NT2/D1 (cell line): ENCODE results near the gene TRPV5.
"Not testable (repeated sequence)": the region's sequence is repeated elsewhere in the genome, so short reads cannot be mapped to it uniquely, and the experiment has no call there.

Experiments
- DNase-seq: peaks from one replicate; pipeline ENCODE4 v3.0.0-alpha.2; 2011; ENCODE audit warnings: low read depth, low spot score
- H3K27me3 ChIP-seq: 2 replicates; pipeline ENCODE4 v1.6.0; 2011; ENCODE audit warnings: mild to moderate bottlenecking; ENCODE audit not compliant: insufficient read length, insufficient read depth
- H3K36me3 ChIP-seq: 2 replicates; pipeline ENCODE4 v1.6.1; 2011; ENCODE audit warnings: mild to moderate bottlenecking, low read length, mixed read lengths; ENCODE audit not compliant: insufficient read depth, insufficient read length
- H3K4me1 ChIP-seq: 2 replicates; pipeline ENCODE4 v1.5.1; 2011; ENCODE audit not compliant: insufficient read depth, insufficient read length
- H3K4me3 ChIP-seq: 2 replicates; pipeline ENCODE4 v1.5.1; 2011; ENCODE audit warnings: low read depth; ENCODE audit not compliant: insufficient read length
- H3K9ac ChIP-seq: 2 replicates; pipeline ENCODE4 v1.6.0; 2011; ENCODE audit warnings: low read depth; ENCODE audit not compliant: insufficient read length
- H3K9me3 ChIP-seq: 2 replicates; pipeline ENCODE4 v1.5.1; 2011; ENCODE audit warnings: mild to moderate bottlenecking, low read length; ENCODE audit not compliant: insufficient read depth
- SUZ12 ChIP-seq: IDR thresholded peaks from 2 replicates; pipeline ENCODE4 v1.6.1; 2011; ENCODE audit not compliant: insufficient read length, insufficient read depth; ENCODE audit errors: extremely low read depth
- YY1 ChIP-seq: IDR thresholded peaks from 2 replicates; pipeline ENCODE4 v1.6.1; 2011; ENCODE audit not compliant: insufficient read length, insufficient read depth
- ZNF274 ChIP-seq: IDR thresholded peaks from 2 replicates; pipeline ENCODE4 v1.6.1; 2011; ENCODE audit warnings: mild to moderate bottlenecking, low read depth, low read length

TRPV5 gene

GRCh38 chr7:142933624-142934023 is at the start of gene TRPV5:
Gene TRPV5, minus strand, starts transcription at chr7:142933746. Its CDS starts 287 bp downstream, at chr7:142933459.
- Histone ChIP-seq H3K9ac (no peak within 1 kb of the TSS), H3K4me3 (no peak within 1 kb of the TSS), H3K4me1 (no peaks in the 10 kb centered on the region), H3K36me3 (no peaks in the 10 kb centered on the region), H3K9me3 (no peaks in the 10 kb centered on the region), H3K27me3 (no peaks in the 10 kb centered on the region)
- no peak for DNase-seq
- TF ChIP-seq SUZ12 (no peak), ZNF274 (no peak), YY1 (no peak)

- H3K9me3 ChIP-seq, H3K4me3 ChIP-seq, H3K9ac ChIP-seq, DNase-seq, H3K27me3 ChIP-seq, H3K36me3 ChIP-seq, H3K4me1 ChIP-seq: not testable (repeated sequence)
Measured at GRCh38 chr7:142978402-142978801, 44.9 kb upstream of the TRPV5 start.

- H3K9me3 ChIP-seq: no peaks in the 10 kb centered on the region
- no peaks in the 10 kb centered on the region for H3K27me3 ChIP-seq
- H3K36me3 ChIP-seq: no peaks in the 10 kb centered on the region
- H3K9ac ChIP-seq: no peak overlapping the region
- DNase-seq: no peak
- TF ChIP-seq ZNF274 (no peak), SUZ12 (no peak), YY1 (no peak)
- no peaks in the 10 kb centered on the region for H3K4me1 ChIP-seq
- no peak overlapping the region for H3K4me3 ChIP-seq
Measured at GRCh38 chr7:142974626-142975025, 41.1 kb upstream of the TRPV5 start.

GRCh38 chr7:142969183-142969582 is 35.6 kb upstream of the TRPV5 start:
- Histone ChIP-seq H3K27me3 (no peaks in the 10 kb centered on the region), H3K4me1 (no peaks in the 10 kb centered on the region), H3K9me3 (no peaks in the 10 kb centered on the region), H3K9ac (no peak overlapping the region), H3K36me3 (no peaks in the 10 kb centered on the region), H3K4me3 (no peak overlapping the region)
- TF ChIP-seq ZNF274: no peak
- no peak for TF ChIP-seq YY1
- no peak for TF ChIP-seq SUZ12
- no peak for DNase-seq

GRCh38 chr7:142968229-142968628 is 34.7 kb upstream of the TRPV5 start:
- DNase-seq: no peak
- no peaks in the 10 kb centered on the region for H3K27me3 ChIP-seq
- TF ChIP-seq ZNF274: no peak
- TF ChIP-seq SUZ12: no peak
- no peak for TF ChIP-seq YY1

GRCh38 chr7:142964502-142965246 is 31.1 kb upstream of the TRPV5 start:
- no peaks in the 10 kb centered on the region for H3K4me1 ChIP-seq
- no peak overlapping the region for H3K9ac ChIP-seq
- H3K36me3 ChIP-seq: no peaks in the 10 kb centered on the region
- no peak overlapping the region for H3K4me3 ChIP-seq
- TF ChIP-seq ZNF274 (no peak), SUZ12 (no peak), YY1 (no peak)
- H3K9me3 ChIP-seq: no peaks in the 10 kb centered on the region
- H3K27me3 ChIP-seq: no peaks in the 10 kb centered on the region
- no peak for DNase-seq

More at GRCh38 chr7:142968229-142968628, 34.7 kb upstream of the TRPV5 start:
- Histone ChIP-seq H3K9me3 (no peaks in the 10 kb centered on the region), H3K36me3 (no peaks in the 10 kb centered on the region), H3K4me1 (no peaks in the 10 kb centered on the region), H3K9ac (no peak overlapping the region), H3K4me3 (no peak overlapping the region)

- no peaks in the 10 kb centered on the region for H3K9me3 ChIP-seq
- no peaks in the 10 kb centered on the region for H3K4me1 ChIP-seq
- no peak overlapping the region for H3K4me3 ChIP-seq
- DNase-seq: no peak
- H3K27me3 ChIP-seq: no peaks in the 10 kb centered on the region
- TF ChIP-seq YY1 (no peak), ZNF274 (no peak)
- H3K36me3 ChIP-seq: no peaks in the 10 kb centered on the region
- no peak overlapping the region for H3K9ac ChIP-seq
Measured at GRCh38 chr7:142963993-142964392, 30.4 kb upstream of the TRPV5 start.
